RWPE2 (cell line): Measurements from ENCODE around the gene MAPT.

Experiments
- ATAC-seq: fragments of 200-7000 bp; cut with Tn5 transposase; 3 replicates; pipeline ENCODE4 v1.9.1; 2021; ENCODE audit warnings: low read depth
- DNase-seq: peaks from one replicate; pipeline ENCODE4 v3.0.0-alpha.2; 2020; ENCODE audit warnings: low spot score
- H3K27ac ChIP-seq: fragments of 450-650 bp; 2 replicates; pipeline ENCODE4 v1.5.1; 2017; ENCODE audit warnings: mild to moderate bottlenecking; ENCODE audit not compliant: poor library complexity, severe bottlenecking
- H3K27me3 ChIP-seq: fragments of 250-450 bp; sonication (Bioruptor Pico); 2 replicates; pipeline ENCODE4 v1.5.1; 2021; ENCODE audit warnings: mild to moderate bottlenecking, moderate library complexity; ENCODE audit not compliant: insufficient read depth, poor library complexity, severe bottlenecking
- H3K36me3 ChIP-seq: fragments of 250-450 bp; sonication (Bioruptor Pico); 2 replicates; pipeline ENCODE4 v1.5.1; 2020; ENCODE audit warnings: low read depth, mild to moderate bottlenecking, moderate library complexity
- H3K4me1 ChIP-seq: fragments of 250-450 bp; sonication (Bioruptor Pico); 2 replicates; pipeline ENCODE4 v1.5.1; 2021; ENCODE audit warnings: mild to moderate bottlenecking, moderate library complexity; ENCODE audit not compliant: insufficient read depth, poor library complexity, severe bottlenecking
- H3K4me3 ChIP-seq: fragments of 250-450 bp; sonication (Bioruptor Pico); 2 replicates; pipeline ENCODE4 v1.5.1; 2021; ENCODE audit warnings: mild to moderate bottlenecking, moderate library complexity; ENCODE audit not compliant: severe bottlenecking
- H3K9me3 ChIP-seq: fragments of 250-450 bp; sonication (Bioruptor Pico); 2 replicates; pipeline ENCODE4 v1.5.1; 2021; ENCODE audit warnings: mild to moderate bottlenecking, moderate library complexity; ENCODE audit not compliant: severe bottlenecking
- CTCF ChIP-seq: fragments of 450-650 bp; IDR thresholded peaks from one replicate; pipeline ENCODE4 v1.5.1; 2017; ENCODE audit warnings: mild to moderate bottlenecking, moderate library complexity; ENCODE audit not compliant: poor library complexity, severe bottlenecking

MAPT gene

DNA sequence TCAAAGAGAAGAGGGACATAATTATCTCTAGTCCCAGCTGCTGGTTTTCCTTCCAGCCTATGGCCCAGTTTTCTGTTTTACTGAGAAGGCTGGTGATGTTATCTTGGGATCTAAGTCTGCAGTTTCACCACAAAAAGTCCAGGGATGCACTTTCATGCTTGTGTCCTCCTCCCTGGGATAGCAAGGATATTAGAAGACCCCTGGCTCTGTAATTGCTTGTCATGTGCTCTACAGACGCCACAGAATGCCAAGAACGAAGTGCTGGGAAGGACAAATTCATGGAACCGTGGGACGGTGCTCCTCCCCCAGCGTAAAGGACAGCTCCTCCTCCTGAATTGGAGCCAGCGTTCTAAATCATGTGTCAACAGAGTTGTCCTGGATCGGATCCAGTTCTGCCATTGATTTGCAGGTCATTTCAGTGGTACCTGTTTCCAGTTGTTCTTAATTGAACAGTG is 8.6 kb downstream of the MAPT start:
- ATAC-seq (no peak), DNase-seq (no peak)
- Histone ChIP-seq H3K27me3 (peaks cover 68% of the 10 kb centered on the region), H3K4me3 (no peak overlapping the region), H3K27ac (no peak overlapping the region), H3K9me3 (no peaks in the 10 kb centered on the region), H3K4me1 (no peaks in the 10 kb centered on the region), H3K36me3 (no peaks in the 10 kb centered on the region)
- TF ChIP-seq CTCF: no peak

GRCh38 chr17:45904866-45905265 is 10.5 kb downstream of the MAPT start:
- Histone ChIP-seq H3K27ac (no peak overlapping the region), H3K27me3 (peaks cover 52% of the 10 kb centered on the region), H3K4me3 (no peak overlapping the region), H3K4me1 (no peaks in the 10 kb centered on the region), H3K36me3 (no peaks in the 10 kb centered on the region), H3K9me3 (no peaks in the 10 kb centered on the region)
- no peak for TF ChIP-seq CTCF
- ATAC-seq (no peak), DNase-seq (no peak)

- Histone ChIP-seq H3K4me1 (no peaks in the 10 kb centered on the region), H3K9me3 (no peaks in the 10 kb centered on the region), H3K36me3 (no peaks in the 10 kb centered on the region), H3K27me3 (peaks cover 49% of the 10 kb centered on the region), H3K4me3 (no peak overlapping the region), H3K27ac (no peak overlapping the region)
- no peak for DNase-seq
- no peak for TF ChIP-seq CTCF
- no peak for ATAC-seq
These were observed 11.5 kb downstream of the MAPT start for GRCh38 chr17:45905814-45906213.

- no peak overlapping the region for H3K4me3 ChIP-seq
- no peaks in the 10 kb centered on the region for H3K9me3 ChIP-seq
- TF ChIP-seq CTCF: no peak
- H3K27ac ChIP-seq: no peak overlapping the region
- ATAC-seq: no peak
- no peaks in the 10 kb centered on the region for H3K36me3 ChIP-seq
- H3K27me3 ChIP-seq: peaks cover 54% of the 10 kb centered on the region
- no peaks in the 10 kb centered on the region for H3K4me1 ChIP-seq
- DNase-seq: no peak
These were observed 11.9 kb downstream of the MAPT start for GRCh38 chr17:45906237-45906636.

DNA sequence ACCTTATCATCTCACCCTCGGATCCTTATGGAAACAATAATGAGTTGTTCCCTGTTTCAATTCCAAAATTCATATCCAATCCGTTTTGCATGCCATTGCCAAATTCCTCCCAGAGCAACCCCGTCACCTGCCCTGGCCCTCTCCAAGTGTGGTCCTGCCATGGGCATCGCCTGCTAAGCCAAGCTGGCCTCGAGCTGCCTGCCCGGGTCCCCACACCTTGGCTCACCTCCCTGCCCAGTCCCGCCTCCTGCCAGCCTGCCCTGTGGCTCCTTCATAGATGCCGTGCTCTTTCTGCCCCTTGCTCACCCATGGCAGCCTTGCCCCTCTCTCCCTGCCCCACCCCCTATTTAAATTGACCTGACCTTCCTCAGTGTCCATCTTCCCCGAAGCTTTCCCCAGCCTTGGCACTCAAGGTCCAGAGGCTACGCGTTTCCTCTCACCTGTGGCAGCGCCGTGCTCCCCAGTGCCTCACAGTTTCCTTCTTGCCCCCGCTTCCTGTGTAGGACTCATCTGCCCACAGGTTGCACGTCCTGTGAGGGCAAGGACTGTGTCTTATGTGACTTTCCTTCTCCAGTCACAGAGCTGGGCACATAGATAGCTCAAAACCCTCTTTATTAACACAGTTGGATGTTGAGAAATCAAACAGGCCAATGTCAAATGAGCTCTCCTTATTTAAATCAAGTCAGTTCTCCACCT is 12.7 kb downstream of the MAPT start:
- H3K27me3 ChIP-seq: peaks cover 56% of the 10 kb centered on the region
- DNase-seq (no peak), ATAC-seq (no peak)
- H3K4me1 ChIP-seq: no peaks in the 10 kb centered on the region
- no peak for TF ChIP-seq CTCF
- H3K4me3 ChIP-seq: no peak overlapping the region
- H3K9me3 ChIP-seq: no peaks in the 10 kb centered on the region
- no peak overlapping the region for H3K27ac ChIP-seq
- H3K36me3 ChIP-seq: no peaks in the 10 kb centered on the region
